Left kidney (tissue), 8 donors: ENCODE results near the gene GALNT16. TPM values are rescaled to one million over a fixed set of nuclear protein-coding genes. Genes with fewer than 3 reads are reported as not detected.
"Not testable (repeated sequence)": the region's sequence is repeated elsewhere in the genome, so short reads cannot be mapped to it uniquely, and the experiment has no call there.

Experiments
- DNase-seq: peaks from one replicate; pipeline ENCODE4 v3.0.0-alpha.2; 2013
- long read RNA-seq, 8 donors: transcript quantifications; one replicate each; lab custom pipeline, GENCODE V29; 2026
- polyA plus RNA-seq: library from polyadenylated mRNA; unstranded; fragments of 120-200 nt; gene quantifications from one replicate; pipeline ENCODE4 v1.2.1, GENCODE V29; 2013; ENCODE audit not compliant: insufficient read length

Gene GALNT16
- polyA plus RNA-seq: 2.7 TPM
- long read RNA-seq, donor 1: 0 reads
- long read RNA-seq, donor 2, partial matches to known transcripts: 0 of 1 reads
- long read RNA-seq, donor 2, other reads (novel, unspliced or antisense): 0 of 1 reads
- long read RNA-seq, donor 3: 0 reads
- long read RNA-seq, donor 4: 0 reads
- long read RNA-seq, donor 5, partial matches to known transcripts: 0 of 1 reads
- long read RNA-seq, donor 5, other reads (novel, unspliced or antisense): 0 of 1 reads
- long read RNA-seq, donor 6, full-length matches to known transcripts: 2 of 463 reads
- long read RNA-seq, donor 6, partial matches to known transcripts: 80 of 463 reads
- long read RNA-seq, donor 6, other reads (novel, unspliced or antisense): 381 of 463 reads
- long read RNA-seq, donor 7, partial matches to known transcripts: 0 of 1 reads
- long read RNA-seq, donor 7, other reads (novel, unspliced or antisense): 0 of 1 reads
- long read RNA-seq, donor 8: 0 reads

DNA sequence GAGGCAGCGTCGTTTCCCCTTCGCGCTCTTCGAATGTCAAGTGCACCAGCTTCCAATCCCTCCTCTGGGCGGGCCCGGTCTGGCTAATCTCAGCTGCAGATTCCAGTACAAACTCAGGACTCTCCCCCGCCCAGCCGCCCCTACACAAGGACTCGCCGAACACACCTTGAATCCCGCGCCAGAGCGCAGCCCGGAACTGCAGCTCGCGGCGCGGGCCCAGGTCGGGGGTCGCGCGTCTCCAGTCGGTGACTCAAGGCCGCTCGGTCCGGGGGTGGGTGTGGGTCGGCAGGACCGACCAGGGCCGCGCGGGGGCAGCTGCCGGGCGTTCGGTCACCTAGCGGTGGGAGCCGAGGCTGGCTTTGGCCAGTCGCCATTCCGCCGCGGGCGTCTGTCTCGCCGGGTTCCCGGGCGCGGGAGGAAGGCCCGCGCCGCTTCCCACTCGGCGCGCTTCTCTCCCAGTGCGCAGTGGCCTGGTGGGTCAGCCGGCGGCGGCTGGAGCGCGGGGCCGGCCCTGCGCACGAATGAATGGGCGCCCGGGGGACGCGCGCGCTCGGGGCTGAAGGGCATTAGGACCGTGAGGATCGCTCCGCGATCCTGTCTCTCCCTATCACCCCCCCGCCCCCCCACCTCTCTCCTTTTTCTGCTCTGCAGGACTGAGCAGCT, at the start of gene GALNT16:
Gene GALNT16 (plus strand): TSS at position 632 of the 663 bp plus-strand sequence. CDS start 133 bp downstream, outside the sequence.
- DNase-seq: peak; percentile 33

DNA sequence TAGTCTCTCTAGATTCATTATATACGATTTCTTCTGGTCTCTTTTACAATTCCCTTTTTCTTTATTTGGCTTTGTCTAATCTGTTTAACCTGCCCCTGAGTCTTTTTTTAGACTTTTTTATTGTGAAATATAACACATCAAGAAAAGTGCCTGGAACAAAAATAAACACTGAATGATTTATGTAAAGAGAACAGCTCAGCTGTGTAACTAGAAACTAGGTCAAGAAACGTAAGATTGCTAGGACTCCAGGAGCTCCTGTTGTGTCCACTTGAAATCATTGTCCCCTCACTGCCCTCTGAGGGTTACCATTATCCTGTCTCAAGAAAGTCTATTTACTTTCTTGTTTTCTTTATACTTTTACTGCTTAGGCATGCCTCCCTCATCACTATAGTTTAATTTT, 45.6 kb upstream of the GALNT16 start:
- peak; percentile 53 for DNase-seq

DNA sequence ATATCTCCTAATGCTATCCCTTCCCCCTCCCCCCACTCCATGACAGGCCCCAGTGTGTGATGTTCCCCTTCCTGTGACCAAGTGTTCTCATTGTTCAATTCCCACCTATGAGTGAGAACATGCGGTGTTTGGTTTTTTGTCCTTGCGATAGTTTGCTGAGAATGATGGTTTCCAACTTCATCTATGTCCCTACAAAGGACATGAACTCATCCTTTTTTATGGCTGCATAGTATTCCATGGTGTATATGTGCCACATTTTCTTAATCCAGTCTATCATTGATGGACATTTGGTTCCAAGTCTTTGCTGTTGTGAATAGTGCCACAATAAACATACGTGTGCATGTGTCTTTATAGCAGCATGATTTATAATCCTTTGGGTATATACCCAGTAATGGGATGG, 42.3 kb upstream of the GALNT16 start:
- not testable (repeated sequence) for DNase-seq

DNA sequence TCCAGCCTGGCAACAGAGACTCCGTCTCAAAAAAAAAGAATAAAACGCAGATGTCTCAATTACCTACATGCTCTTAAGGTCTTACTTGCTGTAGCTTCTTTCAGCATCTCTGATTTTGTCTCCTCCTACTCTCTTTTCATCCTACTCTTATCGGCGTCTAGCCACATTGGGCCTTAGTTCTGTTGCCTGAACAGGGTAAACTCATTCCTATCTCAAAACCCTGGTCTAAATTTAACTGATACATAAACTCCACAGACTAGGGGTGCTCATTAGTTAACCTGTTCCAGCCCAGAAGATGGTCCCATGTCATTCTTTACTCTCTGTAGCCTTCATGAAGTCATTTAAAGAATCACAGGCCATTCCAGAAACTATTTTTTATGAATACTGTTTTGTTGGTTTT, 35.0 kb upstream of the GALNT16 start:
- no peak for DNase-seq

DNA sequence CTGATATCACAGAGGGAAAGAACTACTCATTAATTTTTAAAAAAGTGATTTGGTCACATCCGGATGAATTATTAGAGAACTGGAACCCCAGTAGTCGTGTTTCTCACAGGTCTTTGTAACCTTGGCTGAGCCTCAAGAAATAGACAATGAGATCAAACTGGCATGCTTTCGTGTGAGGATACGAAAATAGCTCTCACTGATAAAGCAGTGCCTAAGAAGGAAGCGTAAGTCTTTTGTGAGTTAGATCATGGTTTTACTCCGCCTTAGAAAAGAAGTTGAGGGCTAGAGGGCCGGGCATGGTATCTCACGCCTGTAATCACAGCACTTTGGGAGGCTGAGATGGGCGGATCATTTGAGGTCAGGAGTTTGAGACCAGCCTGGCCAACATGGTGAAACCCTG, 33.8 kb upstream of the GALNT16 start:
- DNase-seq: no peak

DNA sequence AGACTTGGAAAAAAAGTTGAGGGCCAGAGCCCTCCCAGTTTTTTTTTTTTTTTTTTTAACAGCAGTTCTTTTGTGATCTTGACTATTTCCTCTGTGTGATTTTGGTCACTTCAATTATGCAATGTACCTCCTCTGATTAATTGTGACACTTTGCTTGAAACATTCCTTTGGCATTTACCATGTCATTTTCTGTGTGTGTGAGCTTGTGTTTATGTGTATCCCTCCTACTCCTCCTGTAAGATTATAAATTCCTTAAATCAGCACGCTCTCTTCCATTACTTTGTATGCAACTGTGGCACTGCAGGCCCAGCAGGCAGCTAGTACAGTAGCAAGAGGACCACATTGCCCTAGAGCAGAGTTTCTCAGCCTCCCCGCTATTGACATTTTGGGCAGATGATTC, 33.2 kb upstream of the GALNT16 start:
- DNase-seq: no peak

DNA sequence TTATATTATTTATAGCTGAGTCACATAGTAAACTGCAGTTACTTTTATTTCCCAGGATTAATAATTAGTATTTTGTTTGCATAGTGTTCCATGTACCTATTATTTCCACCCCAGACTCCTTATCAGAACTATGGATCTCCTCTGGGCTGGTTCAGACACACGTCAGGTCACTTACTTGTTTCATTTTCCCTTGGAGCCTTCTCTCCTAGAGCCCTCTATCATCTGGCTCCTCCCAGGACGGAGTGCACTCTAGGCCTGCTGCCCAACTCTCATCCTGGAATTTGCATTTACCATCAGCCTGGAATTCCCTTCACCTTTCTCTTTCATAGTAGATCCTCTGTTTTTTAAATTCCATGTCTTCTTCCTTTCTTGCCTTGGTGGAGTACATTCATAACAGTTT, 28.5 kb upstream of the GALNT16 start:
- DNase-seq: no peak

DNA sequence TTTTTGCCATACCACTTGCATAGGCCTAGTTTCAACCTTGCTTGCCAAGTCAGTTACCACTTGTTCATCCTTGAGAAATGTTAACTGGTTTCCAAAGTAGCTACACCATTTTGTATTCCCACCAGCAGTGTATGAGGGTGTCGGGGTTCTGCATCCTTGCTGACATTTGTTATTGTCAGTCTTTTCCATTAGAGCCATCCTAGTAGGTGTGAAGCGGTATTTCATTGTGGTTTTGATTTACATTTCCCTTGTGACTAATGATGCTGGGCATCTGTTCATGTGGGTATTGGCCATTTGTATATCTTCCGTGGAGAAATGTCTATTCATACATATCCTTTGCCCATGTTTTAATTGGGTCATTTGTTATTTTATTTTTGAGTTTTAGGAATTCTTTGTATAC, 27.6 kb upstream of the GALNT16 start:
- DNase-seq: no peak

DNA sequence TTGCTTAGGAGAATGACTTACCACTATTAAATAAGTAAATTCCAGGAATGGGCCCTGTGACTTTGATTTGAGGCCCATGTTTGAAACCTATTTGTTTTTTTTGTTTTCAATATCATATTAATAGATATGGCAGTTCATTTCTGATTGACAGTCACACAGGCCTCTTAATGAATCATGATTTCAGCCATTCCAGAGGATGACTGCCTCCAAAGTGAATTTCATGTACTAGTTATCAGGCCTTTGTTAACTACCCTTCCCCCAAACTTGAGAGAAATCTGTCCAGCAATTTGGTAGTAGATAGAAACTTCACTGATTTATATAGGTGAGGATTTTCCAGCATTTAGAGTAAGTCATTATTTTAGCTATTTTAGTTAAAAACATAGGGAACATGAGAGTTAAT, 25.9 kb upstream of the GALNT16 start:
- no peak for DNase-seq

DNA sequence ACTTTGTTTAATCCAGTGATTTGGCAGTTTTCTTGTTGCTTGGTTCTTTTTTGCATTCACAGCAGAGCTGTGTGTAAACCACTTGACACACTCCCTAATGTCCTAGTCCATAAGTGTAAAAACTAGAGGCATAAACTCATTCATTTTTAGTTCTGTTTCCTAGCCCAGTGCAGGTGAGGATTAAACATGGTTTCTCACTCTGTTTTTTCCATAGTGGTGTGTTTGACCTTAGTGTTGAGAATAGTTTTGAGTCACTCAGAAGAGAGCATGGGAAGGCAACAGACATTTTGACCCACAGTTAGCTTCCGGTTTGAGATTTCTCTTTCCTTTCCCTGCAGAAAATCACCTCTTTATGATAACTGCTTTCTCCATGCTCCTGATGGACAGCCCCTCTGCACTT, 24.2 kb upstream of the GALNT16 start:
- no peak for DNase-seq

DNA sequence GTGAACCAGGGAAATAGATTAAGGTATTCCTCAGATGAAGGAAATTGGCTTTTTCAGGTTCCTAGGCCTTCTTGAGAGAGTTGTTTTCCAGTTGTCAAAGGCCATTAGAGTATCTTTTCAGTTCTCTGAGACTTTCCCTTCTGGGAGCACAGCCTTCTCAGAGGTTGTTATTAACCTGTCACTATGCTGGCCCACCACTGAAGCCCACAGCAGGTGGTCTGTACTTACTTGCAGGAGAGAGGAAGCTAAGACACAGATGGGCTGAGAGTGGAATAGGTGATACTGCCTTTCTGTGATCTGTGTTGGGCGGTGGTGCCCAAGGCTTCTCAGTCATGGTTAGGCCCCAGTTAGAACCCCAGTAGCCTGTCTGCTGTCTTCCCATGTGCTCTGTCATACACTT, 22.8 kb upstream of the GALNT16 start:
- DNase-seq: no peak

DNA sequence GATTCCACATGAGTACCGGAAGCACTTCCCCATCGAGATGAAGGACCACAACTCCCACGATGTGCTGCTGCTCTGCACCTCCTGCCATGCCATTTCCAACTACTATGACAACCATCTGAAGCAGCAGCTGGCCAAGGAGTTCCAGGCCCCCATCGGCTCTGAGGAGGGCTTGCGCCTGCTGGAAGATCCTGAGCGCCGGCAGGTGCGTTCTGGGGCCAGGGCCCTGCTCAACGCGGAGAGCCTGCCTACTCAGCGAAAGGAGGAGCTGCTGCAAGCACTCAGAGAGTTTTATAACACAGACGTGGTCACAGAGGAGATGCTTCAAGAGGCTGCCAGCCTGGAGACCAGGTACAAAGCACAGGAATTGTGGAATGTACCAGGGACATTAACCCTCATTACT, 22.4 kb upstream of the GALNT16 start:
- no peak for DNase-seq

DNA sequence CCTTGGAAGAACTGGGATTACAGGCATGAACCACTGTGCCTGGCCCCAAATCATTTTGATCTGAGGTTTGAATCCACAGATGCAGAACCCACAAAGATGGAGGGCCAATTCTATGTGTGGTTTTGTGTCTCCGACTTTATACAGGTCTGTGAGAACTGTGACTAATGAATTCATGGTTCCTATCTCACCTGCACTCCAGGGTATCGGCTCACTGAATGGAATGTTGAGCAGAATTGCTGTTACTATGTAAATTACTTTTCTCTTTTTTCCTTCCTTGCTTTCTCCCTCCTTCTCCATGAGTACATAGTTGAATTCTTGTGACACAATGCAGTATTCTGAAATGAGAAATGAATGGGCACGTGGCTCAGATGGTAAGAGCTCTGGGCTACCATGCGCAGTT, 21.1 kb upstream of the GALNT16 start:
- no peak for DNase-seq

DNA sequence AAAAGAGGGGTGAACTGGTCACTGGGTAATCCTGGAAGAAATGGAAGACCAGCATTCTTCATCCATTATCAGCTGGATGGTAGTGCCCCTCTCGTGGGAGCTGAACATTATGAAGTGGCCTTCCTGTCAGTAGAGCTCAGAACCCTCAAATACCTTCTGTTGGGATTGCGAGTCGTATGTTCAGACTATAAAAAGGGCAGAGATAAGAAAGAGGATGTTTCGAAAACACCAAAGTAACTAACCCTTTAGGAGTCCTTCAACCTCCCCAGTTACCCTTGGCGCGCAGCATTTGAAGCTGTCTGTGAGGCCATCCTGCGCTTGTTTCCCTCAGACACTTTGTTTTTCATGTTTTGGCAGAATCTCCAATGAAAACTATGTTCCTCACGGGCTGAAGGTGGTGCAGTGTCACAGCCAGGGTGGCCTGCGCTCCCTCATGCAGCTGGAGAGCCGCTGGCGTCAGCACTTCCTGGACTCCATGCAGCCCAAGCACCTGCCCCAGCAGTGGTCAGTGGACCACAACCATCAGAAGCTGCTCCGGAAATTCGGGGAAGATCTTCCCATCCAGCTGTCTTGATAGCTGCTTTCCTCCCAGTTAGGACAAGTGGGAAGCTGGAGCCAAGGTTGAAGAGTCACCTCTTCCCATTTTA, 19.3 kb upstream of the GALNT16 start:
- DNase-seq: no peak

DNA sequence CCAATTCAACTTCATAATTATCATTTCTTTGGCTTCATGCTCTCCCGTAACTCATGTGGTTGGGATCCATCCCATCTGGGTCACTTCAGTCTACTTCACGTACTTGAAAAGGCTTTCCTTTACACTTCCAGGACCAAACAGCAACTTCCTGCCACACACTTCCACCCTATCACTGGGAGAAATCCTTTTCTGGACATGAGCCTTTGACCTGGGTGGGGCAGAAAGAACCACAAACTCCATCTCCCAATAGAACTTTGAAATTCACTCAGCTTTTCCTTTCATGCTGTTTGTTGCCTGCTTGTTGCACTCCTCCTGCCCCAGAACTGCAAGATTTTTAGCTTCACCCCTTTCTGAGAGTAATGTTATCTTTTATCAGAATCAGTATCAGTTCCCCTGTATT, 18.4 kb upstream of the GALNT16 start:
- no peak for DNase-seq

DNA sequence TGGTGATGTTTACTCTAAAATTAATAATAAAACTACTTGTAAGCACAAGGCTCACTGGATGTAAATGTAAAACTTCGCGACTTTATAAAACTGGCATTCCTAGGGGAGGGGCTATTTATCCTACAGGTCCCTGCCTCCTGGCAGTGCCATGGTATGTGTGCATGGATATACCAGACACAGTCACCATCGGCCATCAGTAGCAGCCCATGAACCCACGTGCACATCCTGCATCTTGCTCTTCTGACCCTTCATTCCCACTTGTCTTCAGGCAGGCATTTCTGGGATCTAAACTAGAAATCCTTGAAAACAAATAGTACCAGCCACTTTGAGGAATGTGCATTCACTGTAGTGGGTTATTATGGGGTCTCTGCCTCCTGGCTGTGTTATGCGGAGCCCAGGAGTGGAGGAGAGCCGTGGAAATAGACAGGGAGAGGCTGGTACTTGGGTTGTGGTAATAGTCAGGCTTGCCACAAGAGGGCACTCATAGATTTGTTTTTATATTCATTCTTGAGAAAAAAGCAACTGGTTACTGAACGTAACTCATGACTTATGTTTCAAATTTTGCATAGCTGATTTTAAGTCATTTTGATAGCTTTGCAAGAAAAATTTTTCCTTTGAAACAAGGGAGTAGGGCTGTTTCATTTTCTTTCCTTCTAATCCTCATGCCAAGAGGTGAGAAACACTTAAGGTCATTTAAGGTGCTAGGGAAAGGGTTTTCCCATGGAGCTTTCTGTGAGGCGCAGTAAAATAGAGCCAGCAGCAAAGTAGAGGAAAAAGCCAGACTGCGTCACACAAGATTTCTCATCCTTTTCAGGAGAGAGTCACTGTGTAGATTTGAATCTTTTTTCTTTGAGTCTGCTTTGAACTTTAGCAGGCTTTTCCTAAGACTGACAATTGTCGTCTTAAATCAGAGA, 17.4 kb upstream of the GALNT16 start:
- peak; percentile 68 for DNase-seq

DNA sequence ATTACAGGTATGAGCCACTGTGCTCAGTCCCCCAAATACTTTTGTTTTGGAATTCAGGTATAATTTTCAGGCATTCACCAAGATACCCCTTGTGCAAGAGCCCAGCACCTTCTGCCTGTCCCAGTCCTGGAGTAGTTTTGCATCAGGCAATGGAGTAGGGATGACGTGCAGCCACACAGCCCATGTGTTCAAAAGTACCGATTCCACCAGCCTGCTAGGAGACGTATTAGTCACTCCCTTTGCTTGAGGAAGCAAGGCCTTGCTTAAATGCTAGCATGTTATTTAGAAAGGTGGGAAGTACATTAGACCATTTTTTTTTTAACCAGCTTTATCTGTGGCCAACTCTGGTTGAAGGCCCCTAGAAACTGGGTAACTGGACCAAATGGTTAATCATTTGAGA, 15.0 kb upstream of the GALNT16 start:
- no peak for DNase-seq

DNA sequence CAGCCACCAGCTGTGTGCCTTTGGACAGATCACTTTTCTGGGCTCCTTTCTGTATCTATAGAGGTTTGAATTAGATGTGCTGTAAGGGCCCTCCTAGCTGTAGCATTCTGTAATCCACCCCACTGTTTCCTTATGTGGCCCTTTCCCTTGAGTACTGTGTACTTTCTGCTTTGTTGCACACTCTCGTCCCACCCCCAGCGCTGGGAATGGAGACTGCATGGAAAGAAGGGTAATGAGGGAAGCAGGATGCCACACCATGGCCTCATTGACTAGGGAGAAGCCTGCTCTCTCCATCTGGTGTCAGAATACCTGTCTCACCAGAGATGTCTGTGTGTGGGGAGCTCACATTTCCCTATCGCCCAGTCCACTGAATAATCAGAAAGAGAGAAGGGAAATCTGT, 13.6 kb upstream of the GALNT16 start:
- no peak for DNase-seq

DNA sequence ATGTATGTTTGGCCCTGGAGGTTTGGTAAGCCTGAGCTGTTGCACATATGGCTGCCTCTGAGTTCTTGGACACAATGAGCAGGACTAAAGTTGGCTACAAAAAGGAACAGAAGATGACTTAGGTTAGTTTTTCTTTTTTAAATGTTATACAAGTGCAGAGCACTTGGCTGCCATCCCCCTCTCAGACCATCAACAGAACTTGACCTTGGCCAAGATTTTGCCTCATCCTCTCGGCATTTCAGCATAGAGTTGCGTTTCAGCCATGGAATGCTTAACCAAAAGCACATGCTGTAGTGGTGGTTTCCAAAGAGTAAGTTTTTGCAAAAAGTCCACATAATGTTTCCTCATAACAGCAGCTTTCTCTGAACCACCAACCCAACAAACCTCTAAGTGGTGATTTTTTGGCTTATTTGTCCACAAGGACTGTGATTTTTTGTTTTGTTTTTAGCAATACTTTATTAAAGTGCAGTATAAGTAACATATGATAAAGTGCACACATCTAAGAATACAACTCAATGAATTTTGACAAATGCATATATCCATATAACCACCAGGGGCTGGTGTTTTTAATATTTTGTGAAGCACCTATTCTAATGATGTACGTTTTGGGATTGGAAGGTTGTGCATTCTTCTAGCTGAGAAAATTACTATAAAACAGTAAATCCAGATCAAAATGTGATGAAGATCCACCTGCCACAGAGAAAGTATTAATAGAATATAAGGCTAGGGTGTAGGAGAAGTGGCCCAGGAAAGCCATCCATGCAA, 12.1 kb upstream of the GALNT16 start:
- no peak for DNase-seq

DNA sequence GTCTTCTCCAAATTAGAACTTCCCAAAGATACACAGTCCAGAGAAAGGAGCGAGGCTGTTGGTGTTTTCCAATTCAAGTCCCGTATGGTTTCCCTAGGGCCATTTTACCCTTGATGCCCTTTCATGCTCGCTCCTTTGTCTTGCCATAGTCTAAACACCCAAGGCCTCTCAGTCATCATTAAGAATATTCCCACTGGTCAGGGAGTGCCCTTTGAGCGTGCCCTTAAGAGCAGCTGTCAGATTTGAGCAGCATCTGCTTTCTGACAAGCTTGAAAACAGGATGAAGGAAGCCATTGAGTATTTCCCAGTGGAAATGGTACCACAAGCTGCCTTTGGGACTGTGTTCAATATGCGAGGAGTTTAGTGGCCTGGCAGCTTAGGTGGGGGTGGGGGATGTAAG, 10.4 kb upstream of the GALNT16 start:
- no peak for DNase-seq

DNA sequence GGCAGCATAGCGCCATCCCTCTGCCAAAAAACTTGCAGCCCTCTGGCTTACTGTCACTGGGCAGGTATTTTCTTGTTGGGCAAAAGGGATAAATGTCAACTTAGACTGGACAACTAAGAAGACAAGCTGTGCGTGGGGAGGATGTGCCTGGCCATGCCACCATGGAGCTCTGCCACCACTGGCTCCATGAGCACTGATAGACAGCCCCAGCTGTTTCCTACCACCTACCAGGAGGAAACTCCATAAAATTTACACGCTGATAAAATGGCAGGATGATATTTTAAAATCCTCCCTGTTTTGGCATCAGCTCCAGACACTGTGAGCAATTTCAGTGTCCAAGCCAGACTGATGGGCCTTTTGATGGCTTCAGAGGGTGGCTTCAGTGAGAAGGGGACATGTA, 7.1 kb upstream of the GALNT16 start:
- DNase-seq: no peak
